Mesenchymal stem cell (in vitro differentiated cells and primary cell): ENCODE results near the gene ROBO3.

ENCODE experiments used
- DNase-seq: peaks from one replicate; pipeline ENCODE4 v3.0.0-alpha.2; 2013
- H2AFZ ChIP-seq: one replicate; pipeline ENCODE4 v1.6.1; 2013; ENCODE audit warnings: low read depth, mild to moderate bottlenecking, control low read depth, inconsistent platforms, low read length, moderate library complexity
- H2AK5ac ChIP-seq: 2 replicates; pipeline ENCODE4 v1.6.1; 2013; ENCODE audit warnings: low read length, moderate library complexity, mild to moderate bottlenecking, inconsistent platforms; ENCODE audit not compliant: severe bottlenecking
- H2BK120ac ChIP-seq: one replicate; pipeline ENCODE4 v1.6.1; 2013; ENCODE audit warnings: low read depth, mild to moderate bottlenecking, inconsistent platforms, low read length, moderate library complexity
- H2BK12ac ChIP-seq, 2 experiments: one replicate each; pipeline ENCODE4 v1.6.1; 2013; ENCODE audit warnings: inconsistent platforms in 2 of 2, low read length in 2 of 2, mild to moderate bottlenecking in 2 of 2, moderate library complexity in 2 of 2, control low read depth in 1 of 2
- H2BK15ac ChIP-seq: one replicate; pipeline ENCODE4 v1.6.1; 2013; ENCODE audit warnings: mild to moderate bottlenecking, low read depth, inconsistent platforms; ENCODE audit not compliant: poor library complexity, severe bottlenecking
- H2BK5ac ChIP-seq: 2 replicates; pipeline ENCODE4 v1.6.1; 2013; ENCODE audit warnings: low read depth, mild to moderate bottlenecking, low read length, control low read depth, inconsistent platforms; ENCODE audit not compliant: poor library complexity, severe bottlenecking
- H3K14ac ChIP-seq, 2 experiments: one replicate each; pipeline ENCODE4 v1.6.1; 2013; ENCODE audit warnings: inconsistent platforms in 2 of 2, low read length in 2 of 2, control low read depth in 1 of 2, mild to moderate bottlenecking in 1 of 2, moderate library complexity in 1 of 2
- H3K18ac ChIP-seq, 2 experiments: one replicate each; pipeline ENCODE4 v1.6.1; 2013; ENCODE audit warnings: inconsistent platforms in 2 of 2, low read length in 2 of 2, control low read depth in 1 of 2, low read depth in 1 of 2, mild to moderate bottlenecking in 1 of 2
- H3K23ac ChIP-seq, 2 experiments: one replicate each; pipeline ENCODE4 v1.6.1; 2013; ENCODE audit warnings: inconsistent platforms in 2 of 2, low read length in 2 of 2, mild to moderate bottlenecking in 2 of 2, moderate library complexity in 2 of 2, control low read depth in 1 of 2
- H3K27ac ChIP-seq: 2 replicates; pipeline ENCODE4 v1.5.1; 2013; ENCODE audit warnings: mild to moderate bottlenecking, moderate library complexity, low read length, control low read depth, inconsistent platforms; ENCODE audit not compliant: poor library complexity, severe bottlenecking
- H3K27me3 ChIP-seq, 2 experiments: 2 replicates each; pipeline versions ENCODE4 v1.6.1 to v1.7.0; 2013; ENCODE audit warnings: low read length in 2 of 2, mild to moderate bottlenecking in 2 of 2, moderate library complexity in 2 of 2, control low read depth in 1 of 2, inconsistent platforms in 1 of 2; ENCODE audit not compliant: control insufficient read depth in 1 of 2, insufficient read depth in 1 of 2
- H3K36me3 ChIP-seq, 2 experiments: 2 replicates each; pipeline versions ENCODE4 v1.6.1 to v1.7.0; 2013; ENCODE audit warnings: low read length in 2 of 2, control low read depth in 1 of 2, inconsistent platforms in 1 of 2, low read depth in 1 of 2, mild to moderate bottlenecking in 1 of 2; ENCODE audit not compliant: insufficient read depth in 2 of 2, control insufficient read depth in 1 of 2
- H3K4ac ChIP-seq, 2 experiments: one replicate each; pipeline ENCODE4 v1.6.1; 2013; ENCODE audit warnings: inconsistent platforms in 2 of 2, low read length in 2 of 2, mild to moderate bottlenecking in 2 of 2, moderate library complexity in 2 of 2, control low read depth in 1 of 2, low read depth in 1 of 2
- H3K4me1 ChIP-seq: 2 replicates; pipeline ENCODE4 v1.6.1; 2013; ENCODE audit warnings: low read depth, low read length, control low read depth; ENCODE audit not compliant: control insufficient read depth, insufficient read depth
- H3K4me2 ChIP-seq: 2 replicates; pipeline ENCODE4 v1.6.1; 2013; ENCODE audit warnings: low read length, mild to moderate bottlenecking, inconsistent platforms; ENCODE audit not compliant: poor library complexity, severe bottlenecking
- H3K4me3 ChIP-seq, 2 experiments: 2 replicates each; pipeline versions ENCODE4 v1.5.1 to v1.7.0; 2013; ENCODE audit warnings: low read length in 2 of 2, mild to moderate bottlenecking in 2 of 2, control low read depth in 1 of 2, low read depth in 1 of 2; ENCODE audit not compliant: insufficient read depth in 1 of 2
- H3K79me1 ChIP-seq: replicated peaks from 2 replicates; pipeline ENCODE4 v1.6.1; 2013; ENCODE audit warnings: mild to moderate bottlenecking, control low read depth, low read length, inconsistent platforms; ENCODE audit not compliant: poor library complexity, severe bottlenecking
- H3K9ac ChIP-seq: 2 replicates; pipeline ENCODE4 v1.7.0; 2013; ENCODE audit warnings: mild to moderate bottlenecking, low read length, moderate library complexity
- H3K9me3 ChIP-seq: 2 replicates; pipeline ENCODE4 v1.7.0; 2013; ENCODE audit warnings: mild to moderate bottlenecking, low read length; ENCODE audit not compliant: control insufficient read depth
- H4K8ac ChIP-seq: one replicate; pipeline ENCODE4 v1.6.1; 2013; ENCODE audit warnings: inconsistent platforms, mild to moderate bottlenecking, low read length, moderate library complexity
- H4K91ac ChIP-seq: one replicate; pipeline ENCODE4 v1.6.1; 2013; ENCODE audit warnings: mild to moderate bottlenecking, low read length, inconsistent platforms
- WGBS: methylation state at CpG from one replicate; pipeline ENCODE4 v1.1.7; 2013; ENCODE audit warnings: mixed read lengths; 5-methylcytosine and 5-hydroxymethylcytosine counted together

The ROBO3 gene

GRCh38 chr11:124872741-124873140, 7.5 kb downstream of the ROBO3 start:
- H2AFZ ChIP-seq, result no peak overlapping the region
- H3K4me1 ChIP-seq, result peaks cover 16% of the 10 kb centered on the region
- H2BK120ac ChIP-seq, result no peak overlapping the region
- H2BK15ac ChIP-seq, result no peak overlapping the region
- no peak for DNase-seq
- no peak overlapping the region for H3K14ac ChIP-seq
- no peaks in the 10 kb centered on the region for H3K36me3 ChIP-seq
- H2BK5ac ChIP-seq, result no peak overlapping the region
- no peak overlapping the region for H2BK12ac ChIP-seq
- H3K18ac ChIP-seq, result no peak overlapping the region
- H3K79me1 ChIP-seq, result no peaks in the 10 kb centered on the region
- H3K9ac ChIP-seq, result no peak overlapping the region
- 36% methylated on average over 9 of the region's 9 CpGs for WGBS
- no peak overlapping the region for H3K4ac ChIP-seq
- no peak overlapping the region for H3K4me3 ChIP-seq
- H4K91ac ChIP-seq, result no peak overlapping the region
- peaks cover 74% of the 10 kb centered on the region in 2 experiments for H3K27me3 ChIP-seq
- H3K27ac ChIP-seq, result no peak overlapping the region
- H2AK5ac ChIP-seq, result no peak overlapping the region
- no peak overlapping the region for H3K23ac ChIP-seq
- no peak overlapping the region for H3K4me2 ChIP-seq
- no peaks in the 10 kb centered on the region for H3K9me3 ChIP-seq
- H4K8ac ChIP-seq, result no peak overlapping the region

- no peak overlapping the region for H4K91ac ChIP-seq
- WGBS, result 82% methylated on average over 8 of the region's 8 CpGs
- no peak overlapping the region for H2BK5ac ChIP-seq
- no peak overlapping the region for H3K18ac ChIP-seq
- peaks cover 62% of the 10 kb centered on the region in 2 experiments for H3K27me3 ChIP-seq
- H3K79me1 ChIP-seq, result peaks cover 9% of the 10 kb centered on the region
- no peak overlapping the region for H2BK120ac ChIP-seq
- no peak overlapping the region for H3K4ac ChIP-seq
- H2AFZ ChIP-seq, result no peak overlapping the region
- no peak overlapping the region for H3K9ac ChIP-seq
- no peak overlapping the region for H3K14ac ChIP-seq
- H3K27ac ChIP-seq, result no peak overlapping the region
- H3K4me1 ChIP-seq, result peaks cover 14% of the 10 kb centered on the region
- H2BK15ac ChIP-seq, result no peak overlapping the region
- H3K9me3 ChIP-seq, result no peaks in the 10 kb centered on the region
- H2BK12ac ChIP-seq, result no peak overlapping the region
- H3K23ac ChIP-seq, result no peak overlapping the region
- no peak overlapping the region for H3K4me2 ChIP-seq
- no peak overlapping the region for H2AK5ac ChIP-seq
- DNase-seq, result no peak
- H4K8ac ChIP-seq, result no peak overlapping the region
- H3K4me3 ChIP-seq, result no peak overlapping the region
- no peaks in the 10 kb centered on the region for H3K36me3 ChIP-seq
Measured at GRCh38 chr11:124873951-124874350, 8.7 kb downstream of the ROBO3 start.

- H3K79me1 ChIP-seq, result peaks cover 9% of the 10 kb centered on the region
- H3K4ac ChIP-seq, result no peak overlapping the region
- no peak overlapping the region for H2BK5ac ChIP-seq
- H3K27ac ChIP-seq, result no peak overlapping the region
- H4K8ac ChIP-seq, result no peak overlapping the region
- 89% methylated on average over 7 of the region's 7 CpGs for WGBS
- no peak overlapping the region for H2BK12ac ChIP-seq
- no peak overlapping the region for H3K23ac ChIP-seq
- H4K91ac ChIP-seq, result no peak overlapping the region
- H2AK5ac ChIP-seq, result no peak overlapping the region
- H3K4me3 ChIP-seq, result no peak overlapping the region
- H2BK15ac ChIP-seq, result no peak overlapping the region
- H3K9ac ChIP-seq, result no peak overlapping the region
- no peaks in the 10 kb centered on the region for H3K9me3 ChIP-seq
- no peak overlapping the region for H3K4me2 ChIP-seq
- no peak overlapping the region for H2BK120ac ChIP-seq
- DNase-seq, result no peak
- no peak overlapping the region for H2AFZ ChIP-seq
- peaks cover 54% of the 10 kb centered on the region in 2 experiments for H3K27me3 ChIP-seq
- H3K36me3 ChIP-seq, result peaks cover 0 to 2% of the 10 kb centered on the region in 2 experiments
- peaks cover 14% of the 10 kb centered on the region for H3K4me1 ChIP-seq
- no peak overlapping the region for H3K18ac ChIP-seq
- H3K14ac ChIP-seq, result no peak overlapping the region
Measured at GRCh38 chr11:124874571-124875255, 9.5 kb downstream of the ROBO3 start.

- Histone ChIP-seq H3K9ac (peak overlapping the region; percentile 97), H4K91ac (no peak overlapping the region), H3K27me3 (peaks cover 47% of the 10 kb centered on the region in 2 experiments), H3K9me3 (no peaks in the 10 kb centered on the region), H2BK120ac (no peak overlapping the region), H2BK15ac (no peak overlapping the region), H3K4ac (no peak overlapping the region), H3K4me1 (peaks cover 14% of the 10 kb centered on the region), H2BK12ac (peak overlapping the region in 1 of 2 experiments; percentile 47), H3K14ac (no peak overlapping the region), H3K27ac (no peak overlapping the region), H2AK5ac (peak overlapping the region; percentile 27), H2BK5ac (no peak overlapping the region), H3K23ac (no peak overlapping the region), H3K4me2 (peak overlapping the region; percentile 80), H3K4me3 (peak overlapping the region in 1 of 2 experiments; percentile 84), H3K36me3 (peaks cover 0 to 3% of the 10 kb centered on the region in 2 experiments), H4K8ac (no peak overlapping the region), H3K18ac (no peak overlapping the region), H2AFZ (no peak overlapping the region), H3K79me1 (peaks cover 9% of the 10 kb centered on the region)
- DNase-seq, result no peak
- WGBS, result 44% methylated on average over 3 of the region's 3 CpGs
Measured at GRCh38 chr11:124875401-124875800, 10.2 kb downstream of the ROBO3 start.
